ENCODE data around the gene SERTAD2.

The SERTAD2 gene

DNA sequence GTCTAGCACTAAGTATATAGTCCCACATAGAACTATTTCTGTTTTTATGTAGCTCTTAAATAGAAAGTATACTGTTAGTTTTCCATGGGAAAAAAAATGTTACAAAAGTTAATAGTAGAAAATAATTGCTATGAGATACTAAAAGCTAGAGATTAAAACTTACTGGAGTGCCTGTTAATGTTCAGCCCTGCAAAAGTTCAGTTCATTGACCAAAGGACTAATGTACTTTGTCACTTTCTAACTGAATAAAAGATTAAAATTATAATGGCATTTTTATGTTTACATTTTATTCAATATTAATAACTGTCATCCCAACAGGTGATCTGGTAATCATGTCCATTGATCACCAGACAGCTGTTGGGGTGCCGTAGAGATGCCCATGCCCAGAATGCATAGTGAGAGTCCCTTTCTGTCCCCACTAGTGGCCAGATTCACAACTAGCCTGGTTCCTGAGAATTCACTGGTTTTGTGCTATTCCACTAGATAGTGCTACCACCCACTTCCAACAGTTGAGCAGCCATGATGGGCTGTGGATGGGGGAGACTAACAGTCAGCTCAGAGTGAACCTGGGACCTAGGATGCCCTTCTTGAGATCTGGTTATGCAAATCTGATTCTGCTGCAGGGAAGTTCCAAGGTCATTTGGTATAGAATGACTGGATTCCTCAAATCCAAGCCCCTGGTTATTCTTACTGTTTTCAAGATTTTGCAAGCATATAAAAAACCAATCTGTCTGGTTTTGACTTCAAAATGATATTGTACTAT lies 71.8 kb downstream of the SERTAD2 start:
- no peak for DNase-seq (ENCODE audit: low spot score)

Data from HuH-7 (cell line).